ENCODE data around the gene GOLGA3. TPM values are rescaled to one million over a fixed set of nuclear protein-coding genes. Genes with fewer than 3 reads are reported as not detected.
"Not testable (repeated sequence)": the region's sequence is repeated elsewhere in the genome, so short reads cannot be mapped to it uniquely, and the experiment has no call there.

GOLGA3 gene
- total RNA-seq, 1 donor from 2014 or later, result 63.8 TPM

- no peak for TF ChIP-seq CTCF (IDR thresholded peaks at IDR 0.05; ENCODE audit: unreplicated experiment)
- Mint-ChIP-seq H3K4me3 (no peak overlapping the region), H3K27me3 (ENCODE audit: low read depth) (no peaks in the 10 kb centered on the region), H3K4me1 (no peaks in the 10 kb centered on the region), H3K36me3 (peaks cover 33% of the 10 kb centered on the region), H3K9me3 (no peaks in the 10 kb centered on the region), H3K27ac (no peak overlapping the region)
- DNase-seq (ENCODE audit: low spot score in 2 of 2, unreplicated experiment in 2 of 2), result no peak
Observed at GRCh38 chr12:132847363-132848356, 19.0 kb upstream of the GOLGA3 start.

- H3K9me3 Mint-ChIP-seq; H3K27ac Mint-ChIP-seq; DNase-seq (ENCODE audit: low spot score in 2 of 2, unreplicated experiment in 2 of 2); H3K27me3 Mint-ChIP-seq (ENCODE audit: low read depth); H3K4me1 Mint-ChIP-seq; H3K4me3 Mint-ChIP-seq: not testable (repeated sequence)
- peaks cover 40% of the 10 kb centered on the region for H3K36me3 Mint-ChIP-seq
Observed at GRCh38 chr12:132844681-132845080, 16.0 kb upstream of the GOLGA3 start.

GRCh38 chr12:132842449-132843045 lies 13.9 kb upstream of the GOLGA3 start:
- no peak for DNase-seq (ENCODE audit: low spot score in 2 of 2, unreplicated experiment in 2 of 2)
- Mint-ChIP-seq H3K4me3 (no peak overlapping the region), H3K36me3 (peaks cover 31% of the 10 kb centered on the region), H3K27ac (no peak overlapping the region), H3K27me3 (ENCODE audit: low read depth) (no peaks in the 10 kb centered on the region), H3K4me1 (no peaks in the 10 kb centered on the region), H3K9me3 (no peaks in the 10 kb centered on the region)
- no peak for TF ChIP-seq CTCF (IDR thresholded peaks at IDR 0.05; ENCODE audit: unreplicated experiment)

- H3K27ac Mint-ChIP-seq, result no peak overlapping the region
- H3K27me3 Mint-ChIP-seq (ENCODE audit: low read depth), result no peaks in the 10 kb centered on the region
- no peak for DNase-seq (ENCODE audit: low spot score in 2 of 2, unreplicated experiment in 2 of 2)
- no peak for TF ChIP-seq CTCF (IDR thresholded peaks at IDR 0.05; ENCODE audit: unreplicated experiment)
- H3K4me1 Mint-ChIP-seq, result no peaks in the 10 kb centered on the region
- H3K4me3 Mint-ChIP-seq, result no peak overlapping the region
- peaks cover 24% of the 10 kb centered on the region for H3K36me3 Mint-ChIP-seq
- no peaks in the 10 kb centered on the region for H3K9me3 Mint-ChIP-seq
Observed at GRCh38 chr12:132841151-132841550, 12.5 kb upstream of the GOLGA3 start.

GRCh38 chr12:132840536-132840935 lies 11.9 kb upstream of the GOLGA3 start:
- no peak overlapping the region for H3K27ac Mint-ChIP-seq
- no peaks in the 10 kb centered on the region for H3K4me1 Mint-ChIP-seq
- DNase-seq (ENCODE audit: low spot score in 2 of 2, unreplicated experiment in 2 of 2), result no peak
- no peaks in the 10 kb centered on the region for H3K9me3 Mint-ChIP-seq
- no peak overlapping the region for H3K4me3 Mint-ChIP-seq
- H3K27me3 Mint-ChIP-seq (ENCODE audit: low read depth), result no peaks in the 10 kb centered on the region
- no peak for TF ChIP-seq CTCF (IDR thresholded peaks at IDR 0.05; ENCODE audit: unreplicated experiment)
- H3K36me3 Mint-ChIP-seq, result peaks cover 19% of the 10 kb centered on the region
